ENCODE results near the gene MME.

GRCh38 chr3:155192957-155193746, 113.0 kb downstream of the MME start:
- TF ChIP-seq, protein P1, sequence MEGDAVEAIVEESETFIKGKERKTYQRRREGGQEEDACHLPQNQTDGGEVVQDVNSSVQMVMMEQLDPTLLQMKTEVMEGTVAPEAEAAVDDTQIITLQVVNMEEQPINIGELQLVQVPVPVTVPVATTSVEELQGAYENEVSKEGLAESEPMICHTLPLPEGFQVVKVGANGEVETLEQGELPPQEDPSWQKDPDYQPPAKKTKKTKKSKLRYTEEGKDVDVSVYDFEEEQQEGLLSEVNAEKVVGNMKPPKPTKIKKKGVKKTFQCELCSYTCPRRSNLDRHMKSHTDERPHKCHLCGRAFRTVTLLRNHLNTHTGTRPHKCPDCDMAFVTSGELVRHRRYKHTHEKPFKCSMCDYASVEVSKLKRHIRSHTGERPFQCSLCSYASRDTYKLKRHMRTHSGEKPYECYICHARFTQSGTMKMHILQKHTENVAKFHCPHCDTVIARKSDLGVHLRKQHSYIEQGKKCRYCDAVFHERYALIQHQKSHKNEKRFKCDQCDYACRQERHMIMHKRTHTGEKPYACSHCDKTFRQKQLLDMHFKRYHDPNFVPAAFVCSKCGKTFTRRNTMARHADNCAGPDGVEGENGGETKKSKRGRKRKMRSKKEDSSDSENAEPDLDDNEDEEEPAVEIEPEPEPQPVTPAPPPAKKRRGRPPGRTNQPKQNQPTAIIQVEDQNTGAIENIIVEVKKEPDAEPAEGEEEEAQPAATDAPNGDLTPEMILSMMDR (IDR thresholded peaks at IDR 0.05), result no peak
- no peak for TF ChIP-seq POLR2A (IDR thresholded peaks at IDR 0.05)

All from uterus (tissue), 2 donors.